TTC549 (cell line): ENCODE results near the gene ATOH7.
"Not testable (repeated sequence)": the region's sequence is repeated elsewhere in the genome, so short reads cannot be mapped to it uniquely, and the experiment has no call there.

Experiments
- FAIRE-seq: peaks from 2 replicates; lab custom pipeline; 2012; peaks lifted over from hg19 to GRCh38; lab: Jason Lieb, UNC

The ATOH7 gene

DNA sequence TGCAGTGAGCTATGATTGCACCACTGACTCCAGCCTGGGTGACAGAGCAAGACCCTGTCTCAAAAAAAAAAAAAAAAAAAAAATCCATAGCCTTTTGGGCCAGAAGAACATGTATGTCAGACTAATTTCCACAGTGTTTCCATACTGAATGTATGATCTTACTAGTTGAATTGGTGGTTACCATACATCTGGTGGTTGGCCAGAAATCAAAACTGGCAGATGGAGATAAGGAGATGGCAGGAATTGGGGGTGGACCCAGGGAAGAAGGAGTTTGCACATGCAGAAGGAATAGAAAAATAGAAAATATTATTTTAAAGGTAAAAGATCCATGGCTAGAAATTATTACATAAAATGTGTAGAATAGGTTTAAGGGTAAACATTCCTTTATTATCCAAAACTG, 3.7 kb upstream of the ATOH7 start:
- FAIRE-seq: no peak

DNA sequence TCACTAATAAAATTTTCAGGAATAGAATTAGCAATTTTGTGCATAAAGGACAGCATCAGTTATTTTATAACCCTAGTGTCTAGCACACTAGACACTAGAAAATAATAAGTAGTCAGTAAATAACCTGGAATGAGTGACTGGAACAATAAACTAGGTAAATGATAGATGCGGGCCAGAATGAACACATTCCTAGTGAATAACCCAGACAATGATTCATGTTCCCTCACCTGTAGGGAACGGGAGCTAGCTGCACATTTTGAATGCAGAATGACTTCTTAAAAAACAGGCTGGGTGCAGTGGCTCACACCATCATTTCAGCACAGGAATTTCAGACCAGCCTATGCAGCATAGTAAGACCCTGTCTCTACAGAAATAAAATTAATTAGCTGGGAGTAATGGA, 3.2 kb upstream of the ATOH7 start:
- no peak for FAIRE-seq

DNA sequence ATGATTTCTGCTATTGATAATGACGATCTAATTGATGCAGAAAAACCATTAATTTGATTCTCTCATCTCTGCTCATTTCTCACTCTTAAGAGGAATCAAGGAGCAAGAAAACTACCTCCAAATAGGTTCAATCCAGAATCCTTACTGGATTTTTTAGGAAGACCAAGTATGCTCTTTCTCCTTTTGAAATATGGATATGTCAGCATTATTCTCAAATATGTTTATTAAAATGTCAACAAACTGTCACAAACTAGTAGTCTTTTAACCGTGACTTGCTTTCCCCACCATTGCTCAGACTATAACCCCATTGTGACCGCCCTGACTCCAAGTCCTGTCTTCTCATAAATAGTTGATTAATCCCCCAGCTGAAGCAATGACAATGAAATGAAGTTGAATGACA, 1.1 kb upstream of the ATOH7 start:
- no peak for FAIRE-seq

DNA sequence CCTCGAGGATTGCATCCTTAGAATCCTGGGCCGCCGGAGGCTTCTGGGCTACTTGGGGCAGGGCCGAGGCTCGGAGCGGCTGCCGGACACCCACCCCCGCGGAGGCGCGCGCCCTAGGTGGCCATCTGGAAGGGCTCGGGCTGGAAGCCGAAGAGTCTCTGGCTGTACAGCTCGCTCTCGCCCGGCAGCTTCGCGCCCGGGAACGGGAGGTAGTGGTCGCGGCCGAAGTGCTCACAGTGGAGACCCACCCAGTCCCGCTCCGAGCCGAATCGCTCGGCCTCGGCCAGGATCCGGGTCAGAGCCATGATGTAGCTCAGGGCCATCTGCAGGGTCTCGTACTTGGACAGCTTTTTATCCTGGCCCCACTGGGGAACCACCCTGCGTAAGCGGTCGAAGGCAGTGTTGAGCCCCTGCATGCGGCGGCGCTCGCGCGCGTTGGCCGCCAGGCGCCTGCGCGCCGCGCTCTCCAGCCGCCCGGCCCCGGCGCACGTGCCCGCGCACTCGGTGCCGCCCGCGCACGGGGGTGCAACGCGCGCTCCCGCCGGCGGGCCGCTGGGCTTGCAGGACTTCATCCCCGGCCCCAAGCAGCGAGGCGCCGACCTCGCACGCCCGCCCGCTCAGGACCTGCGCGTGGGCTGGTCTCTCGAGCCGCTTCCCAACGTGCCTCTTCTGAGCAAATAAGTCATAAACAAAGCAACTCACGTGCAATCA, 652 bp downstream of the ATOH7 start:
- FAIRE-seq: no peak

DNA sequence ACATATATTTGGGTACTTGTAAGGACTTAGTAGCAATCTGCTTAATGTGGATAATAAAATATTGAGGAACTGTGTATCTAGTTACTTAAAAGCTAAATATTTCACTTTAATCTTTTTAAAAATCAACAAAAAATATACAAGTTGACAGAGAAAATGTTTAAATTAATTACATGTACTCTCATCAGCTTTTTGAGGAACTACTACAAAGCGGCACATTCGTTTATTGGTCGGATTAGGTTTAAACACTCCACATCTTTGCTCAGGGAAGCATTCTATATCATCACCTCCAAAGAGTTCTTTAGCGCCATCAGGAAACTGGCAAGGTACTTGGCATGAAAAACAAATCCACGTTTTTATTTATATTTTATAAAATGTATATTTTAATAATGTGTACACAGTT, 1.6 kb downstream of the ATOH7 start:
- no peak for FAIRE-seq

DNA sequence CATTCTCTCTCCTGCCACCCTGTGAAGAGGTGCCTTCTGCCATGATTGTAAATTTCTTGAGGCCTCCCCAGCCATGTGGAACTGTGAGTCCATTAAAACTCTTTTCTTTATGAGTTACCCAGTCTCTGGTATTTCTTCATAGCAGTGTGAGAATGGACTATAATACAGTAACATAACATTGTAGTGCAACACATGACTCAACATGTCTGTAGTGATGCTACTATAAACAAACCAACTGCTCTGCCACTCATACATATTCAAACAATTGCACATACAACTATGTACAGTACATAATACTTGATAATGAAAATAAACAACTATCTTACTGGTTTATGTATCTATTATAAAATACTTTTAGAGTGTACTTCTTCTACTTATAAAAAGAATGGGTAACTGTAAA, 7.1 kb downstream of the ATOH7 start:
- no peak for FAIRE-seq

DNA sequence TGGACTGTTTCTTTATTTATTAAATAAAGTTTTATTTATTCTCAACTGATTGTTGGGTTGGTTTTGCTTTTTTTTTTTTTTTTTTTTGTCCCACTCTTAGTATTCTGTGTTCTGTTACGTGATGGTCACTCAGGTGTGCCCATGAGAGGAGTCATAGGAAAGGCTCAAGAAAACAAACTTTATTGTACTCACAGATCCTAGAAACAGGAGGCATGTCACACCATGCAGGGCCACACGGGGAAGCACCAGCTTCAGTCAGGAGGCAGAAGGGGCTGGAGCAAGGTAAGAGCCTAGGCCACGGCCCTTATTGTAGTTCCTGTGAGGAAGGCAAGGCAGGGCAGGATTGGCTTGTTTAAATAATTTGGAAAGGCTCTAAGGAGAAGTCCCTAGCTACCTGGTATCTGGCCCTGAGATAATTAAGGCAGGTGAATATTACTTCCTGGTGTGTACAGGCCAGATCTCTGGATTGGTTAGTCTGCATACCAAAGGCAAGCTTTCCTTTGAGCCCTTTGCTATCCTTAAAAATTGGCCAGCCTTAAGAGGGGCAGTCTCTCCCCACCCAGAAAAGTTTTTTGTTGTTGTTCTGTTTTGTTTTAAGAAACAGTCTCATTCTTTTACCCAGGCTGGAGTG, 8.3 kb downstream of the ATOH7 start:
- FAIRE-seq: no peak

DNA sequence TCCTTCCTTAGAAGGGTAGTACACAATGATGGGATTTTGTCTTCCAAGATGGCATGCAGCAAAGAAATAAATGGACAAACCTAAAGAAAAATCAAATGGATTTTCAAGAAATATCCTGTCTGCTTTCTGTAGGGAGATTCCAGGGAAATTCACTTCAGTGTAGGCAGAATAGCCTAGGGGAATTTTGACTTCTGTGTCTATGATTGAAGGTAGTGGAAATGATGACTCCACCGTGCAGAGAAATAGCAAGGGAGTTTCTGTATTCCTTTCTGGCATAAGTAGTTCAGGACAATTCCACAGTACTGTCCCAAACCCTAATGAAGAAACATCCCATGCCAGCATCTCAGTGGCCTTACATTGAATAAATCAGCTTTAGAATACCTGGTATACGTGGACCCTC, 9.5 kb downstream of the ATOH7 start:
- no peak for FAIRE-seq

DNA sequence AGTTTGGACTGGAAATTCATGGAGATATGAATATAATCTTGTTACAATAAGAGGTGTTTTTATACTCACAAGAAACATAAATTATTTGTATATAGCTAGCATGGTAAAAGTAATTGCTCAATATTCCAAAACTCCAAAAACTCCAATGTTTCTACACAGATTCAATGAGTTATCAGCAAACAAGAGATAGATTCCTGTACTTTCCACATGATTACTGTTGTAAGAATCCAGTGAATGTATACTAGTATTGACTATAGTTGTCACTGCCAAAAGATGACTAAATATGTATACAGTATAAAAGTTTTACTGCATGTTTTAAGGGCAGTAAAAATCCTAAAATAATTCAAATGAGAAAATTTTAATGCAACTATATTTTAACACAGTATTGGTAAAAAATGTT, 10.7 kb downstream of the ATOH7 start:
- no peak for FAIRE-seq

DNA sequence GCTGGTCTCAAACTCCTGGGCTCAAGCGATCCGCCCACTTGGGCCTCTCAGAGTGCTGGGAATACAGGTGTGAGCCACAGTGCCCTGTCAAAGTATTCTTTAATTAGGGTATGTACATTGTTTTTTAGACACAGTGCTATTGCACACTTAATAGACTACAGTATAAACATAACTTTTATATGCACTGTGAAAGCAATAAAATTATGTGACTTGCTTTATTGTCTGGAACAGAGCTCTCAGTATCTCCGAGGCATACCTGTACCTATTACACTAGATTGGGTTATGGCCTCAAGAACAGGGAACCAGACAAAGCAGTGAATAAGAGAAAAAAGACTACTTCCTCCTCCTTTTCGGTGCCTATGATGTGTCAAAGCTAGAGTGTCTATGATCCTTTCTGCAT, 13.1 kb downstream of the ATOH7 start:
- FAIRE-seq: no peak

DNA sequence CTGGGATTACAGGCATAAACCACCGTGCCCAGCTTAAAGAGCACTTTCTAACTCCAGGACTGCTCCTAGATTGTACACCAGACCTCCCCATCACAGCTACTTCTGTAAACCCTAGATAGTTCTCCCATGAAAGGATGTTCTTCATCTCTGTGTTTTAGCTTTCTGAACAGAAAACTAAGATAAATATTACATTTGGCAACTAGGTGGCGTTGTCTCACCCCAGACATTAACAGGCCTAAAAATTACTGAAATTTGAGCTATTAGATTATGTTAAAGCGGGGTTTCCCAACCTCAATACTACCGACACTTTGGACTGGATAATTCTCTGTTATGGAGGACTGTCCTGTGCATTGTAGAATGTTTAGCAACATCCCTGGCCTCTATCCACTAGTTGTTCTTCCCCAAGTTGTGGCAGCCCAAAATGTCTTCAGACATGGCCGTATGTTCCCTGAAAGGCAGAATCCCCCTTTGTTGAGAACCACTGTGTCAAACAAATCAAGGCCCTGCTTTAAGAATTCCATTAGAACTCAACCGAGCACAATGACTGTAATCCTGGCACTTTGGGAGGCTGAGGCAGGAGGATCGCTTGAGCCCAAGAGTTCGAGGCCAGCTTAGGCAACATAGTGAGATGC, 19.1 kb downstream of the ATOH7 start:
- FAIRE-seq: peak; percentile 59

DNA sequence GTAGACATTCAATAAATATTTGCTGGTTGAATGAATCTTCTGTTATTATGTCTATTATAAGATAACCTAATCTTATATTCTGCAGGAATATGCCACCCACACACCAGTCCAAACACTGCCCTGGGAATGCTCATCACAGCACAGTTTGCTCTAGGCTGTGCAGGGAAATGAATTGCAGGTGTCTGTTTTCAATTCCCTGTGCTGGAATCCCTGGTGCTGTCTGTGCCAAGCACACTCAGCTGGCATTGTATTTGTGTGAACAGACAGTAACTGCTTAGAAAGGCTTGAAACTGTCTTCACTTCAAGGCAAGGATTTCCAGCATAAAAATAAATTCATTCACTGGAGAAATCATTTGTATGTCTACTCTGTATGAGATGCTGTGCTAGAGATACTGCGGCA, 20.2 kb downstream of the ATOH7 start:
- no peak for FAIRE-seq

DNA sequence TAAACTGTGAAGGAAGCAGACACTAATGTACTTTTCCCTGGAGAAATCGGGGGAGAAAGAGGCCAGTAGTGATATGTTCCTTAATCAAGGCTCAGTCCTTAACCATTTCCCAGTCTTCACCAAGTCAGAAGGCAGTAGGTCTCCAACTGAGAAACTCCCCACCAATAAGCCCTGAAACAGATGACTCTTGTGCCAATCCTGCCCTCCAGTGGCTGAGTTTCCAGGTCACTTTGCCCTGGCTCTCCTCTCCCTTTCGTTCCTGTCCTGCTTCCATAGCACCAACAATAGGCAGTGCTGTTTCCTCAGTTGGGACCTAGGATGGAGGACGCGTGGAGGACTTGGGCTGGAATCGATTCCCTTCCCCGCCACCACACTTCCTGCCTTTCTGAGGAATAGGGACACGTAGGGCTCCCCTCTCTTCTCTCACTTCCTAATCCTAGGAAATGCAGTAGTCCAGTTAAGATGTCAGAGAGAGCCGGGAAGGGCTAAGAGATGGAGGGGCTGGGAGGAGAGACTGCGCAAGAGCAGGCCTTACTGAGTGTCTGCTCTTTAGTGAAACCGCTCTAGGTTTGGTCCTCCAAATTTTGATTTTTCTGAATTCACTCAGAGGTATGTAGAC, 23.4 kb downstream of the ATOH7 start:
- peak; percentile 77 for FAIRE-seq

DNA sequence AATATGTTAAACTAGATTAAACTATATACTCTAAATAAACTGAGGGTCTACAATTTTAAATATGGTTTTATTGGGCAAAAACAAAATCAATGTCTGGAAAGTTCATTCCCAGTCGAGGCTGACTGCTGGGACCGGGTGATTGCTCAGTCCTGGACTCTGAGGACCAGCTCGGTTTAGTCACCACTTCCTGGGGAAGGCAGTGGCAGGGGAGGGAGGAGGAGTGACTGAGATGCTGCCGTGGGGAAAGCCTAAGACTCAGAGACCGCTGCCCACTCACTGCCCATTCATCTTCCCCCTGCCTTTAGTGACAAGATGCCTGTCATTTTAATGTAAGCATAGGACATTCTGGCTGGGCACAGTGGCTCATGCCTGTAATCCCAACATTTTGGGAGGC, 29.0 kb downstream of the ATOH7 start:
- FAIRE-seq: no peak

DNA sequence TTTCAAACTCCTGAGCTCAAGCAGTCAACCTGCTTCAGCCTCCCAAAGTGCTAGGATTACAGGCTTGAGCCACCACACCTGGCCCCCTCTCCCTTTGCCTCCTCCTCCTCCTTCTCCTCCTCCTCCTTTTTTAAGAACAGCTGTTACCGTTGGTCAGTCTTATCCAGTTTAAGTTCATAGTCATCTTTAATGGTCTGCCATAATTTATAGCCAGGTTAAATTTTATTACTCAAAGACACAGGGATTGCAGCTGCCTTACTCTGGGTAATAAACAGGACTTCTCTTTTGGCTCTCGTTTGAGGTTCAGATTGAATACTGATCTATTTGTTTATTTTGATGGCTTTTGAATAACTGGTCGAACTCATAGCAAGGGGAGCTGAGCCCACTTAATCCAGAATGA, 35.2 kb downstream of the ATOH7 start:
- no peak for FAIRE-seq

DNA sequence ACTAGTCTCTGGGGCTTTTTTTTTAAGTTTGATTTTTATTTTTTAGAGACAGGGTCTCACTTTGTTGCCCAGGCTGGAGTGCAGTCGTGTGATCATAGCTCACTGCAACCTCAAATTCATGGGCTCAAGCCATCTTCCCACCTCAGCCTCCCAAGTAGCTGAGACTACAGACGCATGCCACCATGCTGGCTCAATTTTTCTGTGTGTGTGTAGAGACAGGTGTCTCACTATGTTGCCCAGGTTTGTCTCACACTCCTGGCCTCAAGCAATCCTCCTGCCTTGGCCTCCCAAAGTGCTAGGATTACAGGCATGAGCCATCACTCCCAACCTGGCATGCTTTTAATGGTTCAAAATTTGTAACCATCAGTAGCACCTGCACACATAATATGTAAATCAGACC, 36.1 kb downstream of the ATOH7 start:
- FAIRE-seq: not testable (repeated sequence)

DNA sequence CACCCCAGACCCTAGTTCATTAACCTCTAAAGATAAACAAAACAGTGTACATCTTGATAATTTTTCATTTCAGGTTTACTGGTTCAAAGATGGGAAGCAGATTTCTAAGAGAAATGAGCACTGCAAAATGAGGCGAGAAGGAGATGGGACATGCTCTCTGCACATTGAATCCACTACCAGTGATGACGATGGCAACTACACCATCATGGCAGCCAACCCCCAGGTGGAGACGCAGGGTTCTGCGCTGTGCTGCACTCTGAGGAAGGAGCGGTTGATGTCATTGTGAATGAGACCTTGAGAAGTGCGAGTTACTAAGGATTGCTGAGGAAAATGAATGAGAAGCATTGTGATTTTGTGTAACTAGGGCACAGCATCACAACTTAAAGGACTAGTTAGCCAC, 37.6 kb downstream of the ATOH7 start:
- no peak for FAIRE-seq

DNA sequence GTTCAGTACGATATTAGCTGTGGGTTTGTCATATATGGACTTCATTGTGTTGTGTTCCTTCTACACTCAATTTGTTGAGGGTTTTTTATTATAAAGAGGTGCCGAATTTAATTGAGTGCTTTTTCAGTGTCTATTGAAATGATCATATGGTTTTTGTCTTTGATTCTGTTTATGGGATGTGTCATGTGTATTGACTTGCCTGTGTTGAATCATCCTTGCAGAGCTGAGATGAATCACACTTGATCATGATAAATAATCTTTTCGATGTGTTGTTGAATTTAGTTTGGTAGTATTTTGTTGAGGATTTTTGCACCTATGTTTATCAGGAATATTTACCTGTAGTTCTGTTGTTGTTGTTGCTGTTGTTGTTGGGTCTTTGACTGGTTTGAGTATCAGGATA, 39.8 kb downstream of the ATOH7 start:
- no peak for FAIRE-seq

DNA sequence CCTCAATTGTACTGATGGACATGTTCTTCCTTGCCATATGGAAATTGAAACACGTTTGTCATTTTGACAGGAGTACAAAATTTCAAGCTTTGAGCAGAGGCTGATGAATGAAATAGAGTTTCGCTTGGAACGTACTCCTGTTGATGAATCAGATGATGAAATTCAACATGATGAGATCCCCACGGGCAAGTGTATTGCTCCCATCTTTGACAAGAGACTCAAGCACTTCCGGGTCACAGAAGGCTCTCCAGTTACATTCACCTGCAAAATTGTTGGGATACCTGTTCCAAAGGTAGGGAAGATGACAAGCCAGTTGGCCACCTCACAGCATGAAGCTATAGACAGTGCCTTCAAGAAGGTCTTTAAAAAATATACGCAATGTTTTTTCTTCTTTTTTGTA, 43.1 kb downstream of the ATOH7 start:
- no peak for FAIRE-seq

DNA sequence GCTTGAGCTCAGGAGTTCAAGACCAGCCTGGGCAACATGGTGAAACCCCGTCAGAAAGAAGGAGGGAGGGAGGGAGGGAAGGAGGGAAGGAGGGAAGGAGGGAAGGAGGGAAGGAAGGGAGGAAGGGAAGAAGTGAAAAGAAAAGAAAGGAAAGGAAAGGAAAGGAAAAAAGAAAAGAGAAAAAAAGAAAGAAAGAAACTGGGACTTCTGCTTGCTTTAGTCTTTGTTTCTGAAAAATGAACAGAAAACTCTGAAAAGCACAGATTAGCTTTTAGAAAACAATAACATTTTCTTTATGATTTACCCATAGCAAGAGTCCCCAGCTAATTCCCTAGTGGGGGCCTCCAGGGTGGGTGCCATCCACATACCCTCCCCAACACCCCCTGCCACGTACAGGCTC, 46.8 kb downstream of the ATOH7 start:
- no peak for FAIRE-seq

DNA sequence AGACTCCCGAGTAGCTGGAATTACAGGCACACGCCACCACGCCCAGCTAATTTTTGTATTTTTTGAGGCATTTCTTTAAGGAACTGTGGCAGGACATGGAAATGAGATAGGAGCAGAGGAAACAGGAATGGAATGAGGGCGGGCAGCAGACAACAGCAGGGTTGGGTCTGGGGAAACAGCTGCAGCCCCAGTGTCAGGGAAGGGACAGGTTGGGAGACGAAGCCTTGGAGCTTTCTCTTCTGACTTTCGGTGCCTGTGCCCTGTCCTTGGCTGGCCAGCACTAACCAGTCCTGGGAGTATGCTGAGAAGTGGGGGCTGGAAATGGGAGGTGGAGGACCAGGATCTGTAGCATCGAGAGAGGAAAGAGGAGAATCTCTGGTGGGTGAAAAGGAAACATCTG, 47.4 kb downstream of the ATOH7 start:
- FAIRE-seq: no peak
